ENCODE results near the gene NFATC1.

NFATC1 gene

GRCh38 chr18:79461627-79462026, 65.9 kb downstream of the NFATC1 start:
- no peaks in the 10 kb centered on the region for H3K36me3 ChIP-seq (ENCODE audit: insufficient read depth, low read length)
- H3K9me3 ChIP-seq (ENCODE audit: control insufficient read depth, insufficient read depth, low read length), result no peaks in the 10 kb centered on the region
- H3K4me1 ChIP-seq (ENCODE audit: insufficient read depth, low read length), result peaks cover 17% of the 10 kb centered on the region; the same call in 1 of the 2 replicates
- H3K9ac ChIP-seq (ENCODE audit: low read depth, low read length), result no peak overlapping the region

GRCh38 chr18:79463424-79463960, 67.8 kb downstream of the NFATC1 start:
- peaks cover 16% of the 10 kb centered on the region; the same call in 1 of the 2 replicates for H3K4me1 ChIP-seq (ENCODE audit: insufficient read depth, low read length)
- no peaks in the 10 kb centered on the region for H3K9me3 ChIP-seq (ENCODE audit: control insufficient read depth, insufficient read depth, low read length)
- H3K9ac ChIP-seq (ENCODE audit: low read depth, low read length), result no peak overlapping the region
- no peaks in the 10 kb centered on the region for H3K36me3 ChIP-seq (ENCODE audit: insufficient read depth, low read length)

- Histone ChIP-seq H3K9me3 (ENCODE audit: control insufficient read depth, insufficient read depth, low read length) (no peaks in the 10 kb centered on the region), H3K36me3 (ENCODE audit: insufficient read depth, low read length) (no peaks in the 10 kb centered on the region), H3K4me1 (ENCODE audit: insufficient read depth, low read length) (0 out of 2 replicates have a peak, but pooled peaks cover 8% of the 10 kb centered on the region), H3K9ac (ENCODE audit: low read depth, low read length) (no peak overlapping the region)
These were observed 69.8 kb downstream of the NFATC1 start for GRCh38 chr18:79465392-79465991.

GRCh38 chr18:79466591-79466990, 70.9 kb downstream of the NFATC1 start:
- H3K36me3 ChIP-seq (ENCODE audit: insufficient read depth, low read length), result no peaks in the 10 kb centered on the region
- H3K9ac ChIP-seq (ENCODE audit: low read depth, low read length), result no peak overlapping the region
- 0 out of 2 replicates have a peak, but pooled peaks cover 8% of the 10 kb centered on the region for H3K4me1 ChIP-seq (ENCODE audit: insufficient read depth, low read length)

GRCh38 chr18:79467126-79467525, 71.4 kb downstream of the NFATC1 start:
- H3K4me1 ChIP-seq (ENCODE audit: insufficient read depth, low read length), result 0 out of 2 replicates have a peak, but pooled peaks cover 8% of the 10 kb centered on the region

More at GRCh38 chr18:79466591-79466990, 70.9 kb downstream of the NFATC1 start:
- H3K9me3 ChIP-seq (ENCODE audit: control insufficient read depth, insufficient read depth, low read length), result no peaks in the 10 kb centered on the region

GRCh38 chr18:79468119-79468789, 72.5 kb downstream of the NFATC1 start:
- Histone ChIP-seq H3K9ac (ENCODE audit: low read depth, low read length) (no peak overlapping the region), H3K9me3 (ENCODE audit: control insufficient read depth, insufficient read depth, low read length) (no peaks in the 10 kb centered on the region), H3K4me1 (ENCODE audit: insufficient read depth, low read length) (0 out of 2 replicates have a peak, but pooled peaks cover 8% of the 10 kb centered on the region), H3K36me3 (ENCODE audit: insufficient read depth, low read length) (no peaks in the 10 kb centered on the region)

More at GRCh38 chr18:79467126-79467525, 71.4 kb downstream of the NFATC1 start:
- H3K9ac ChIP-seq (ENCODE audit: low read depth, low read length), result no peak overlapping the region
- no peaks in the 10 kb centered on the region for H3K36me3 ChIP-seq (ENCODE audit: insufficient read depth, low read length)
- H3K9me3 ChIP-seq (ENCODE audit: control insufficient read depth, insufficient read depth, low read length), result no peaks in the 10 kb centered on the region

- no peaks in the 10 kb centered on the region for H3K36me3 ChIP-seq (ENCODE audit: insufficient read depth, low read length)
- H3K9ac ChIP-seq (ENCODE audit: low read depth, low read length), result no peak overlapping the region
- H3K4me1 ChIP-seq (ENCODE audit: insufficient read depth, low read length), result 0 out of 2 replicates have a peak, but pooled peaks cover 8% of the 10 kb centered on the region
- H3K9me3 ChIP-seq (ENCODE audit: control insufficient read depth, insufficient read depth, low read length), result no peaks in the 10 kb centered on the region
These were observed 73.6 kb downstream of the NFATC1 start for GRCh38 chr18:79469309-79469708.

- no peaks in the 10 kb centered on the region for H3K36me3 ChIP-seq (ENCODE audit: insufficient read depth, low read length)
These were observed 74.2 kb downstream of the NFATC1 start for GRCh38 chr18:79469751-79470505.

GRCh38 chr18:79470547-79470946, 74.8 kb downstream of the NFATC1 start:
- Histone ChIP-seq H3K36me3 (ENCODE audit: insufficient read depth, low read length) (no peaks in the 10 kb centered on the region), H3K4me1 (ENCODE audit: insufficient read depth, low read length) (0 out of 2 replicates have a peak, but pooled peaks cover 5% of the 10 kb centered on the region), H3K9me3 (ENCODE audit: control insufficient read depth, insufficient read depth, low read length) (no peaks in the 10 kb centered on the region), H3K9ac (ENCODE audit: low read depth, low read length) (no peak overlapping the region)

More at GRCh38 chr18:79469751-79470505, 74.2 kb downstream of the NFATC1 start:
- no peaks in the 10 kb centered on the region for H3K9me3 ChIP-seq (ENCODE audit: control insufficient read depth, insufficient read depth, low read length)
- 0 out of 2 replicates have a peak, but pooled peaks cover 8% of the 10 kb centered on the region for H3K4me1 ChIP-seq (ENCODE audit: insufficient read depth, low read length)
- no peak overlapping the region for H3K9ac ChIP-seq (ENCODE audit: low read depth, low read length)

GRCh38 chr18:79471046-79471445, 75.3 kb downstream of the NFATC1 start:
- no peaks in the 10 kb centered on the region for H3K36me3 ChIP-seq (ENCODE audit: insufficient read depth, low read length)
- no peak overlapping the region for H3K9ac ChIP-seq (ENCODE audit: low read depth, low read length)
- no peaks in the 10 kb centered on the region for H3K9me3 ChIP-seq (ENCODE audit: control insufficient read depth, insufficient read depth, low read length)
- H3K4me1 ChIP-seq (ENCODE audit: insufficient read depth, low read length), result 0 out of 2 replicates have a peak, but pooled peaks cover 5% of the 10 kb centered on the region

GRCh38 chr18:79471597-79471996, 75.9 kb downstream of the NFATC1 start:
- 0 out of 2 replicates have a peak, but pooled peaks cover 5% of the 10 kb centered on the region for H3K4me1 ChIP-seq (ENCODE audit: insufficient read depth, low read length)
- H3K9me3 ChIP-seq (ENCODE audit: control insufficient read depth, insufficient read depth, low read length), result no peaks in the 10 kb centered on the region
- H3K36me3 ChIP-seq (ENCODE audit: insufficient read depth, low read length), result no peaks in the 10 kb centered on the region
- H3K9ac ChIP-seq (ENCODE audit: low read depth, low read length), result no peak overlapping the region

GRCh38 chr18:79472176-79472575, 76.4 kb downstream of the NFATC1 start:
- no peaks in the 10 kb centered on the region for H3K9me3 ChIP-seq (ENCODE audit: control insufficient read depth, insufficient read depth, low read length)
- 0 out of 2 replicates have a peak, but pooled peaks cover 5% of the 10 kb centered on the region for H3K4me1 ChIP-seq (ENCODE audit: insufficient read depth, low read length)
- H3K36me3 ChIP-seq (ENCODE audit: insufficient read depth, low read length), result no peaks in the 10 kb centered on the region
- H3K9ac ChIP-seq (ENCODE audit: low read depth, low read length), result no peak overlapping the region

- 0 out of 2 replicates have a peak, but pooled peaks cover 5% of the 10 kb centered on the region for H3K4me1 ChIP-seq (ENCODE audit: insufficient read depth, low read length)
- no peak overlapping the region for H3K9ac ChIP-seq (ENCODE audit: low read depth, low read length)
- H3K36me3 ChIP-seq (ENCODE audit: insufficient read depth, low read length), result no peaks in the 10 kb centered on the region
- no peaks in the 10 kb centered on the region for H3K9me3 ChIP-seq (ENCODE audit: control insufficient read depth, insufficient read depth, low read length)
These were observed 77.2 kb downstream of the NFATC1 start for GRCh38 chr18:79472946-79473345.

Measured in ES-I3 (cell line).